HS-5 (cell line): Measurements from ENCODE around the gene PLEKHG7.
"Not testable (repeated sequence)": the region's sequence is repeated elsewhere in the genome, so short reads cannot be mapped to it uniquely, and the experiment has no call there.

Experiments used
- DNase-seq: peaks from one replicate; pipeline ENCODE4 v3.0.0-alpha.2; 2012; ENCODE audit warnings: low read depth

Gene PLEKHG7

DNA sequence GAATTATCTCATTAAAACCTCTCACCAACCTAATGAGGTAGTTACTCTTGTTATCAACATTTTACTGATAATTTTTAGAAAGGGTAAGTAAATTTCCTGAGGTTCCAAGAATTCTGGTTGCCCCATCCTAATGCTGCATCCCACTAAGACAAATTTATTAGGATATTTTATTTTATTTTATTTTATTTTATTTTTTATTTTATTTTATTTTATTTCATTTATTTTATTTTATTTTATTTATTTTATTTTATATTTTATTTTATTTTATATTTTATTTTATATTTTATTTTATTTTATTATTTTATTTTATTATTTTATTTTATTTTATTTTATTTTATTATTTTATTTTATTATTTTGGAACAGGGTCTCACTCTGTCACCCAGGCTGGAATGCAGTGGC lies 46.9 kb downstream of the PLEKHG7 start:
- not testable (repeated sequence) for DNase-seq

DNA sequence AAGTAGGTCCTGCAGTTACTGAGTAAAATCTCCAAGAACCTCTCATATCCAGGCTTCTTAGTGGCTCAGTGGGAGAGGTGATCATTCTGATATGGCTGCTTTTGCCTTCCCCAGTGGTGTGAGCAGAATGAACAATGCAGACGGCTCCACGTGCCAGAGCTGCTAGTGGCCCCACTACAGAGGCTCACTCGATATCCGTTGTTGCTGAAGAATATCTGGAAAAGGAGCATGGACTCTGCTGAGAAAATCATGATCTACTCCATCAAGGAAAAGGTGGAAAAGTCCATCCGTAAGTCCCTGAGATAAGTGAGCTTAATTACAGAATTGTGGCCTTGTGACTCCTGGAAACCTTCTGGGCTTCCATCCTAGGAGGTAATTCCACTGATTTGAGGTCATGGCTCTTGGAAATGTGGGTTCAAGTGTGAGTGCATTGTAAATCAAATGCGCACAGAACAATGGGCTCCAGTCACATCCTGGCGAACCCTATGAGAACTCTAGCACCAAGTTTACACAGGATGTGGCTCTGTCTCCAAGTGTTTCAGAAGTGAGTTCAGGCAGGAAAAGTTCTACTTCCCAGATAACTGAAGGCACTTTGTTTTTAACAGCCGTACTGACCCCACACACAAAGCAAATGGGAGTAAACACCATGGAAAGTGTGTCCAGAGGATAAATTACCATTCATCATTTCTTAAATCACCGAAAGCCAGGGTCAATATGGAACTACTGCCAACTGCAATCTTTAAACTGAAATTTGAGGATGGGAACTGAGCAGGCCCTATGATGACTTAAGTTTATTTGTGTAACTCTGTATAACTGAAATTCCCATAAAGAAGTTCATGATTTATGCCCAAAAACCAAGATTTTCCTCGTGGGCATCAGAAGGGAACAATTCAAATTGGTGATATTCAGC lies 51.4 kb downstream of the PLEKHG7 start:
- no peak for DNase-seq

DNA sequence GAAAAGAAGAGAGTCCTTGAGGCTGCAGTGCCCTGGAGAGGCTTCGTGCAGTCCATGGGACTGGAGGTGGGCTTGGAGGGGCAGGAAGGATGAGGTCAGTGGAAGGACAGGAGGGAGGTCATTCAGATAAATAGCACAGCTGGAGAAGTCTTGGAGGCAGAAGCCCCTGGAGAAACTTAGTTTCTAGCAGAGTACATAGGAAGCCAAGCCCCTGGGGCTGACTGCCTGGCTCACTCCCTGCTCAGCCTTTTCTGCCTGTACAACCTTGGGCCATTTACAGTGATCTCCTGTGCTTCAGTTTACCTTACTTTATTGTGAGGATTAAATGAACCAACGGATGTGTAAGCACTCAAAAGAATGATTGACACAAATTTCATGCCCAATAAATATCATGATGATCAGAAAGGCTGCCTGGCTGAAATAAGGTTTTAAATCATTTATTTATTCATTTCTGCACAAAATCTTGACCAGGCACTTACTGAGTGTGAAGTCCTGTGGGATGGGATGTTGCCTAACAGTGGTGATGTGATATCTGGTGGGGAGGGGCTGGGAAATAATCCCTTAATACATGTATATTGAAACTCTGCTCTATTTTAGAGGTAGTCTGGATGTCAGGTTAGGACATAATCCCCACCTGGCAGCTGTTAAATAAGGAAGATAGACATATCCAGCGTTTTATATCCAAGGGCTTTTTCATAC lies 54.3 kb downstream of the PLEKHG7 start:
- DNase-seq, result no peak

GRCh38 chr12:92757597-92758121 lies 54.9 kb downstream of the PLEKHG7 start:
- DNase-seq, result no peak

DNA sequence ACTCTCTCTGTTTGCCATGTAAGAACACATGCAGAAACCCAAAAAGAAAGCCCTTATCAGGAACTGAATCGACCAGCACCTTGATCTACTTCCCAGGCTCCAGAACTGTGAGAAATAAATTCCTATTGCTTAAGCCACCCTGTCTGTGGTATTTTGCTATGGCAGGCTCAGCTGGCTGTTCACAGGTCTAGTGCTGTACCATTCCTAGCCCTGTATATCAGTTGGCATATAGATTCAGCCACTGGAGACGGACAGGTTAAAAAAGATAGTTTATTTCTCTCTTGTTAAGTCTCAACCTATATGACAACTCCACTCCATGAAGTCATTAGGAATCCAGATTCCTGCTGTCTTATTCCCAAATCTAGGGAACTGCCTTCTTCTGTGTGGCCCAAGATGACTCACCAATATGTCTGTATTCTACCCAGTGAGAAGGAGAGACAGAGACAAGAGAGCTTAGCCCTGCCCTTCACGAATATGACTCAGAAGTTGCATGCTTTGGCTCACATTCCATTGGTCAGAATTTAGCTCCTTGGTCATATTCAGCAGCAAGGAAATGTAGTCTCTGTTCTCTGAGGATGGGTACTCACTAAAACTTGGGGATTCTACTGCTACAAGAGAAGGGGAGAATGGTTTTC lies 57.0 kb downstream of the PLEKHG7 start:
- DNase-seq, result peak; percentile 90

- no peak for DNase-seq
These were observed 60.0 kb downstream of the PLEKHG7 start for GRCh38 chr12:92762773-92763172.

- DNase-seq, result no peak
These were observed 62.0 kb downstream of the PLEKHG7 start for GRCh38 chr12:92764831-92765230.

GRCh38 chr12:92765871-92766270 lies 63.1 kb downstream of the PLEKHG7 start:
- DNase-seq, result no peak

DNA sequence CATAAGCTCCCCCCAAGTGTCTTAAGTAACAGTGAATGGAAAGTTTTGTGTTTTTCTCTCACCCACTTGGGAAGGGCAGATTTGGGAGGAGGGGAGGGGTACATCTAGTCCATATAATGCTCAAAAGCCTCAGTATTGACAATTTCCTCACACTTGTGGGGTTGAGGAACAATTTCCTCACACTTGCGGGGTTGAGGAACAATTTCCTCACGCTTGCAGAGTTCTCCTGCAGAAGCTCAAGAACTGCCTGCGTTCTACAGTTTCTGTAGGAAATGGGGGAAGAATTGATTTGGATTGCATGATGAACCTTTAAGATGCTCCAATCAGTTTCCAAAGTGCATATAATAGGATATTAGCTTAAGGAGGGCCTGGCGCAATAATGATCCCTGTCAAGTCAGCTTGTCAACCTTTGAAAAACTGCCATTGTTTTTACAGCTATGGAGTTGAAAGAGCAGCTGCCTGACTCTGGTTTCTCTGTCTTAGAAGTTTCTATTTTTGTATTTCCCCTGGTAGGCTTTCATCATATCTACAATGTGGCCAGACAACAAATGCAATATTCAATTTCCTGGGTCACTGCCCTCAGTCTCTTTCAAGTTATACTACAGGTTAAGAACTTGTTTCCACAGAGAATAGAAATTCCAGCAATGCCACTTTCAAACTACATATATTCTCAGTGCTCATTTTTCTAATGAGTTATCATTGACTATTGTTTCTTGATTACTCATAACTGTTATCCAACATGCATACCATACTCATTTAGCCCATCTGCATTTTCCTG lies 66.5 kb downstream of the PLEKHG7 start:
- DNase-seq, result peak; percentile 42

GRCh38 chr12:92771001-92771400 lies 68.2 kb downstream of the PLEKHG7 start:
- DNase-seq, result no peak

DNA sequence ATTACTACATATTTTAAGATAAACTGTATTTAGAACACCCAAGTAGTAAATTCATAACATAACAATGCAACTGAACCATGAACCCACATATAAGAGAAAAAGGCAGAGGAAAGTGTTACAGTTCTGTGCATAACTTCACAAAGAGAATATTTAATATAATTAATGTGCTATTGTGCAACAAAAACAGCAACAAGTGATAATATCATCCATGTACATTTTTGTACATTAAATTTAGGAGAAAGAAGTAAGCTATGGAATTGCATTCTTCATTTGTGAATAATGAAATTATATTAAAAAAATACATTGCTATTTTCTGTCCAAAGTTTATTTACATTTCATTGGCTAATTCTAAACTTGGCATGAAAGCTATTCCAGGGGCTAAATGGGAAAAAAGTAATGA lies 72.6 kb downstream of the PLEKHG7 start:
- no peak for DNase-seq

DNA sequence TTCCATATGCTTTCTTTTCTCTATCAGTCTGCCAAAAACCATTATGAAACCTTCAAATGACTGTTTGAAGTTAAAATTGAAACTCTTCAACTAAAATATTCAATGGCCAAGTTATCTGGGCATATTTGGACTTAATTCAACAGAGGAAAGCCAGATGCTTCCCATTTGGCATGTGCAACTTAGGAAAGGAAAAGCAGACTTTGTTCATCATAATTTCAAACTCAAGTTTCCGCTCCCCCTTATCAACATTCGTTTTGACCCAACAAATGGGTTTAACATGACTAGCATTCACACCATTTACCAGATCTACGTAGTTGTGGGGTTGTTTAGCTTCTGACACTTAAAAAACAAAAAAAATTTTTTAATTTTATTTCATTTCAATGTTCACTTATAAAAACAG lies 75.7 kb downstream of the PLEKHG7 start:
- no peak for DNase-seq

DNA sequence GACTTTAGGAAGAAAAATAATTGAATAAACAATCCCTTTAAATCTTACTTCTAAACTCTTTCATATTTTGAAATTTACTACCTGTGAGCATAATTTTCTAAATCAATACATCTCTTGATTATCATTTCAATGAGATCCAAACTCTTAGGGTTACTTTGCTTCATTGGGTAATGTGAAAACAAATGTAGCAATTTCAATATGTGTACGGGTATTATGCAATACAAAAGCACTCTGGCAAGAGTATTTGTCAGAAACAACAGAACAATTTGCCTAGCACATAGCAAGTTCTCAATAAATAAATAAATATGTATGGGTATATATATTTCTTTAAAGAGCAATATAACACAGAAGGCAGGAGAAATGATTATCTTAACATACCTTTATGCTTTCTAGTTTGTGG lies 77.1 kb downstream of the PLEKHG7 start:
- DNase-seq, result no peak

DNA sequence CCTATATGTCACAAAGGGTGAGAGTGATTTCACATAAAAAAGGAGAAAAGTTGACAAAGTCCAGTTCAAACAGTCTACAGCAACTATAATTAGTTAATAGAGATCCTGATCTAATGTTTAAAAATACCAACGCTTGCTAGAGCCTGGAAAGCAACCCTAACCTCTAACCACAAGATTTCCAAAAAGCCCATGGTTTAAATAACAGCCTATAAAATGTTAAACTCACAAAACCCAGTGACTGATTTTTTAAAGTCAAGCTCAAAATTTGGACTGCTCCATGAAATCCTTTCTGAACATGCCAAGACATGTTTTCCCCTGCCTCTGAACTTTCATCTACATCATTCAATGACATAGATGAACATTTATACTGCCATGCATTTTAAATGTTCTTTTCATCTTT lies 81.6 kb downstream of the PLEKHG7 start:
- no peak for DNase-seq

DNA sequence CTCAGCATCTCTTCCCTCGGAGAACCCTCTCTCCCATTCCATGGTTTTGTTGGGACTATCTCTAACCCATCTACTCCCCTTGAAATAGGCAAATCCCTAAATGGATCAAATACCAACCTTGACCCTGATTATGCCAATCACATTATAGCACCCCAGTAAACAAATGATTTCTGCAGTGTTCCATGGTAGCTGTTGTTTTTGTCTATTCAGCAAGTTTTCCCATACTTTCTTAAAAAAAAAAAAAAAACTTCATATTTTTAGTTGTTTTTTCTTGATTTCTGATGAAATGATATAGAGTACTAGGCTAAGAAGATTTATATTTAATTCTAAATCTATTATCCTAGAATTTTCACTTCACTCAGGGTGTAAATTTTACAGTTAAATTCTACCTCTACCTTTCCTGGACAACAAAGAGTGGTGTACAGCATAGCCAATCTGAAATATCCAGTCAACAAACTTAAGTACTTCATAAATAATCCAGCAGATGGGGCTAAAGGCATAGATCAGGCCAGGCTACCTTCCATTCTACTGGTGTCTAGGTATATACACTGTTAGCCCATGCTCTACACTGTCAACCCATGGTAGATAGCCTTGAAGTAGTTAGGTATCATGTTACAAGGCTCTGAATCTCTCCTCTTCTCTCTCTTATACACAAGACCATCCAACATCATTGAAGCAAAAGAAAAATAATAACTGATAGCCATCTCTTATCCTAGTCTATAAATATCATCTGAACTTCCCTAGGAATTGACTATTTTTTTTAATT lies 82.2 kb downstream of the PLEKHG7 start:
- DNase-seq, result peak; percentile 42

DNA sequence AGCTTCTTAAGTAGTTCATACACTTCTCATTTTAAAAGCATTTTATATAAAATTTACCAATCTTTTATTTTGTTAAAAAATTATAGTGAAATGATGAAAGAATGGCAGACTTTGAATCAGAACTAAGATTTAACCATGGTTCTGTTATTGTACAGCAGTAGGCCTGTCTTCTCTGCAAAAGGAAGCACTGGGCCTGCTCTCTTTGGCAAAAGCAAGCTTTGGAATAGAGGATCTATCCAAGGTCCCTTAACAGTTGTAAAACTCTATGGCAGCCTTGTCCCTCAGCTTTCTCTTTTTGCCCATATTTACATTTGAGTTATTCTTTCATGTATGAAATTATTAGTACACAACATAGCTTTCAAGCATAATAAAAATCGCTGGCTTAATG lies 82.8 kb downstream of the PLEKHG7 start:
- no peak for DNase-seq

DNA sequence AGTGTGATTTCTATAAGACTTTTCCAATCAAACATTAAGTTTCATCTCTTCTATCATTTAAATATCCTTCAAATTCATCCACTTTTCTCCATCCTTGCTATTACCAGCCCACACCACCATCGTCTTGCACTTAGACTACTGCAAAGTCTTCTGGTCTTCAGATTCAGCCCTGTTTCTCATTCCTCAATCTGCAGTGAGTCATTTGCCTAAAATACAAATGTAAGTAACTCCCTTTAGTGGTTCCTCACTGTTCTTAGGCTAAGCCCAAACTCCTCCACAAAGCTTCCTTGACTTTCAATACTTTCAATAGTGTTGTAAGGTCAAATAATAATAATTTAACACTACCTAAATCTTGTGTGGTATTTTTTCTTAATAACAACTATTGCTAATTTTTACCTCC lies 83.3 kb downstream of the PLEKHG7 start:
- no peak for DNase-seq

DNA sequence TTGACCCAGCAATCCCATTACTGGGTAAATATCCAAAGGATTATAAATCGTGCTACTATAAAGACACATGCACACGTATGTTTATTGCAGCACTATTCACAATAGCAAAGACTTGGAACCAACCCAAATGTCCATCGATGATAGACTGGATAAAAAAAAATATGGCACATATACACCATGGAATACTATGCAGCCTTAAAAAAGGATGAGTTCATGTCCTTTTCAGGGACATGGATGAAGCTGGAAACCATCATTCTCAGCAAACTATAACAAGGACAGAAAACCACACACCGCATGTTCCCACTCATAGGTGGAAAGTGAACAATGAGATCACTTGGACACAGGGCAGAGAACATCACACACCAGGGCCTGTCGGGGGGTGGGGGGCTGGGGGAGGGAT lies 91.6 kb downstream of the PLEKHG7 start:
- DNase-seq, result not testable (repeated sequence)

- DNase-seq, result no peak
These were observed 92.0 kb downstream of the PLEKHG7 start for GRCh38 chr12:92794814-92795213.

DNA sequence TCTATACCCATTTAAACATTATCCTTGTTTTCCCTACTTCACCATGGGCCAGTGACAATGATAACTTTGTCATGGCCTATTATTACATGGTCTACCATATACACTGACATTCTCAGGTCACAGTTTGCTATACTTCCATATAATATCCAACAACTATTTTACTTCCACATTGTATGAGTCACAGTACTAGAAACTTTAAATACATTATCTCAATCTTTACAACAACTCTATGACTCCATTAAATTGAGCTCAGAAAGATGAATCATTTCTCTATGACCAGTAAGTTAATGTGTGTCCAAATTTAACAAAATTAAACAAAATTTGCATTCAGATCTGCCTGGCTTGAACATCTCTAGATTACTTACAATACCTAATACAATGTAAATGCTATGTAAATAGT lies 93.9 kb downstream of the PLEKHG7 start:
- peak; percentile 2 for DNase-seq

DNA sequence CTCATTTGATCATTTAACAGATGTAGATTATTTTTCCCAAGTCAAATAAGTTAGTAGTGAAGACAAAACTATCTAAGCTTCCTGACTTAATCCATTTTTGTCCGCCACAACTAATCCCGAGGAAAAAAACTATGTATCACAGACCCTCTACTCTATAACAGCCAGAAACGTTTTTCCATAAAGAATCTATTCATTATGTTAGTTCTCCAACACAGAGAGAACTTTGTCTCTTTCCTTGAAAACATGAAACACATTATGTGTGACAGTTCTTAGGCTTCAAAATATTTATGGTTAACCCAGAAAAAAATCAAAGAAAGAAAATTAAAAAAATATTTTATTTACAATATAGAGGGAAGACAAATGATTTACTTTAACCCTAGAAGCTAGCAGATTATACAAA lies 100.1 kb downstream of the PLEKHG7 start:
- no peak for DNase-seq
